Embryonic facial prominence (tissue), 1 donor: ENCODE results near the gene HACD1.
A peak's percentile ranks its signal among the peaks of the same experiment; 100 is the strongest.

Experiments
- DNase-seq: peaks from one replicate; pipeline ENCODE4 v3.0.0-alpha.2; 2016; ENCODE audit errors: extremely low spot score

Gene HACD1

DNA sequence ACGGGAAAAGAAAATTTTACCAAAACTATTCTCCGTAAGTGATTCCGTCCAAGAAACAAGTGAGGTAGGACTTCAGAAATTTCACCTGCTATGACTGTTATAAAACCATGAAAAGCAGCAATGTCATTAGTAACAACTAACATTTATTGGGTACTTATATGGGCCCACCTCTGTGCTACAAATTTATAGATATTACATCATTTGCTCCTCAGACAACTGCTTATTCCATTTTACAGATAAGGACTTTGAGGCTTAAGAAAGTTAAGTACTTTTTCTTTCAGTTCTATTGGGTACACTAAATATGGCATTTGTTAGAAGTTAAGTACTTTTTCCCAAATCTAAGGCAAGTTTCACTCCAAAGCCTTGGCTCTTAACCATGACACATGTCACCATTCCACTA, 36.3 kb downstream of the HACD1 start:
- DNase-seq: no peak

GRCh38 chr10:17578603-17579002, 38.6 kb downstream of the HACD1 start:
- DNase-seq: no peak

DNA sequence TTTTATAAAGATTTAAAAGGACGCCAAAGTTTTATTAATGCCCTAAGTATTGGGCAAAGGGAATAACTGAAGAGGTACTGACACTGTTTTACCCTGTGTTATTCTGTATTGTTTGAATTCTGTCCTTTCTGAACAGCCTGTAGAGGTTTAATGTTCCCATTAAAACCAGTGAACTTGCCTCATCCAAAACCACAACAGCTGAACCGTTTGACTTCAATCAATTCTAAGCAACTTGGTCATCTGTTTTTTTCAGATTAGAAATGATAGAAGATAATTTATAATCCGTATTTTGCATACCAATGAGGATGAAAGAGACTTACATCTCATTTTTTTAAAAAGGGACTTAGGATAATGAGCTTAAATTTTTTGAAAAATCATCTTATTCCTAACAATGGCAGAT, 40.4 kb downstream of the HACD1 start:
- DNase-seq: no peak

- no peak for DNase-seq
Measured at GRCh38 chr10:17564911-17565310, 52.3 kb downstream of the HACD1 start.

GRCh38 chr10:17563452-17563851, 53.7 kb downstream of the HACD1 start:
- DNase-seq: no peak

DNA sequence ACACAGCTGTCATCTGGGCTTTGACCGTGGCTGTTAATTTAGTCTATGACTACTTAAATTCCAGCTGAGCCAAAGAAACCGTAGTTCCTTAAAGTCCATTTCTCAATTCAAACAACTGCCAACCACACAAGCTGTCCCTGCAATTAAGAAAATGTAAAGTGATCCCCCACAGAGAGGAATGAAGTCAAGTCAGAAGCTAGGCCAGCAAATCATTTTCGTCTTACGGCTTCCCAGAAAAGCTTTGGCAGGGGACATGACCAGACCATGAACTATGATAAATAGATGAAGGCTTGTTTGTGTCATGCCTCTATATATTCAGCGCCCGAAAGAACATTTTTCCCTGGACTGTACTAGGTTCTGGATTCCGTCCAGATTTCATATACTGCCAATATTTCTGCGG, 54.6 kb downstream of the HACD1 start:
- peak; percentile 44 for DNase-seq

DNA sequence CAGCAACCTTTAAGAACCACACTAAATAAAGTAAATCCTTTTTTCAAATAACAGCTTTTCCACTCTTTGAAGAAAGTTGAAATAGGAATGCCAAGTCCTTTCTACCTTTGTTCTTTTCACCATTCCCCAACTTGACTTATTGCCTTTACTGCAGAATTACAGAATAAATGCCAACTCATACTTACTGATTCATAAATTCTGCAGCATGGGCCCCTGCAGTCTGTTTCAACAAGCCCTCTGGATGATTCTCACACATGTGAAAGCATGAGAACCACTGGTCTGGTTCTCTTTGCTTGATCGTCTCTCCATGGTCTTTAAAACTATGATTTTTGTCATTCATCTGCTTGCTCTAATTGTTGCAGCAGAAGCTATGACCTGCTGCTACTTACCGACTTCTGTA, 56.1 kb downstream of the HACD1 start:
- DNase-seq: no peak

- no peak for DNase-seq
Measured at GRCh38 chr10:17557459-17557858, 59.7 kb downstream of the HACD1 start.

- no peak for DNase-seq
Measured at GRCh38 chr10:17548770-17549169, 68.4 kb downstream of the HACD1 start.

GRCh38 chr10:17548162-17548561, 69.0 kb downstream of the HACD1 start:
- no peak for DNase-seq

DNA sequence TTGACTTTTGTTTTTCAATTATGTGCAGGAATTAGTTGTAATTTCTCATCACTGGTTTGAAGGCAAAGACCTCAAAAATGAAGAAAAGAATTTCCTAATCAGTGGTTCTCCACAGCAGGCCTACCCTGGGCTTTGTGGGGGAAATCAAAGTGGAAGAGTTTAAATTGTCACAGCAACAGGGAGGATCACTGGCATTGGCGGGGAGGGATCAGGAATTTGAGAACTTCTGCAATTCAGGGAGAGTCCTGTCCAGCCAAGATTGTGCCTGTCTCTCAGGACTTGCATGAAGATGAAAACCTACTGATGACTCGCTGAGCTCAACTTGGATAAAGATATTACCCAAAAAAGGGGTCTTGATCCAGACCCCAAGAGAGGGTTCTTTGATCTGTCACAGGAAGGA, 70.1 kb downstream of the HACD1 start:
- no peak for DNase-seq

- DNase-seq: no peak
Measured at GRCh38 chr10:17544465-17544864, 72.7 kb downstream of the HACD1 start.
